WERI-Rb-1 (cell line): ENCODE data around the gene PPIB.
"Not testable (repeated sequence)": the region's sequence is repeated elsewhere in the genome, so short reads cannot be mapped to it uniquely, and the experiment has no call there.

Experiments
- DNase-seq: peaks from one replicate; pipeline ENCODE4 v3.0.0-alpha.2; 2020
- H3K27ac ChIP-seq: fragments of 250-450 bp; sonication (Bioruptor Pico); 2 replicates; pipeline ENCODE4 v1.5.1; 2020; ENCODE audit warnings: mild to moderate bottlenecking, moderate library complexity
- H3K27me3 ChIP-seq: fragments of 250-450 bp; sonication (Bioruptor Pico); 2 replicates; pipeline ENCODE4 v1.5.1; 2021; ENCODE audit warnings: mild to moderate bottlenecking, low read depth, moderate library complexity; ENCODE audit not compliant: insufficient read depth, severe bottlenecking
- H3K36me3 ChIP-seq: fragments of 250-450 bp; sonication (Bioruptor Pico); 2 replicates; pipeline ENCODE4 v1.5.1; 2020; ENCODE audit warnings: mild to moderate bottlenecking, moderate library complexity
- H3K4me3 ChIP-seq: 2 replicates; pipeline ENCODE4 v1.5.1; 2011; ENCODE audit warnings: low read depth, mild to moderate bottlenecking, control low read depth, low read length
- H3K9me3 ChIP-seq: fragments of 250-450 bp; sonication (Bioruptor Pico); 2 replicates; pipeline ENCODE4 v1.5.1; 2021; ENCODE audit warnings: mild to moderate bottlenecking, moderate library complexity; ENCODE audit not compliant: severe bottlenecking
- TF ChIP-seq, protein P1 (sequence below): IDR thresholded peaks from 2 replicates; pipeline ENCODE4 v1.5.1; 2011; ENCODE audit warnings: low read depth, mild to moderate bottlenecking, control low read depth, inconsistent platforms, low read length

PPIB gene

GRCh38 chr15:64112904-64113303, 49.9 kb downstream of the PPIB start:
- Histone ChIP-seq H3K36me3 (peaks cover 47% of the 10 kb centered on the region), H3K27ac (no peak overlapping the region)

DNA sequence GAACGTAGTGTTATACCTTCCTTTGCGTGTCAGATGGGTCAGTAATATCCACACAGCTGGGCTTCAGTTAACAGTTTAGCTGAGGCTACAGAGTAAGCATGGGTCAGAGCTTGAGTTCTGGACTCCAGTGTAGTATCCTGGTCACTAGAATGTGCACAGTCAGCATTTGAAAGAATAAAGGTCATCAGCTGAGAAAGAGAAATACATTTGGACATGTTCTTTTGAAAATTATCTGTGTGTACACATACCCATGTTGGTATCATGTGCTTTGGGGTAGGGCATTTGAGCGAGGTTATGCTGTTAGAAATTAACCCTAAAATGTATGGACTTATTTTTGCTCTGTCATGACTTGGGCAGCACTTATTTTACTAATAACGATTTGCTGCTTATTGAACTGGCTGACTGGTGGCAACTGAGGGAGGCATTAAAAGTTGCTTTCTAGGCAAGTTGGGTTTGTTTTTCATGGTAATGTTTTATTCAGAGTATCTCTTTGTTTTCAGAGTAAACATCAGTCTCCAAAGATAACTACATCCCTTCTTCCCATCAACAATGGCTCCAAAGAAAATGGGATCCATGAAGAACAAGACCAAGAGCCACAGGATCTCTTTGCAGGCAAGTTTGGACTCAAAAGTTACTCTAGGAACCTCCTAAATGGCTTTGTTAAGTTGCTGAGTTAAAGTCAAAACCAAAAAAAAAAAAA, 50.6 kb downstream of the PPIB start:
- Histone ChIP-seq H3K4me3 (no peak overlapping the region), H3K36me3 (peaks cover 44% of the 10 kb centered on the region), H3K9me3 (no peaks in the 10 kb centered on the region), H3K27me3 (no peaks in the 10 kb centered on the region), H3K27ac (no peak overlapping the region)
- DNase-seq: no peak
- TF ChIP-seq, protein P1, sequence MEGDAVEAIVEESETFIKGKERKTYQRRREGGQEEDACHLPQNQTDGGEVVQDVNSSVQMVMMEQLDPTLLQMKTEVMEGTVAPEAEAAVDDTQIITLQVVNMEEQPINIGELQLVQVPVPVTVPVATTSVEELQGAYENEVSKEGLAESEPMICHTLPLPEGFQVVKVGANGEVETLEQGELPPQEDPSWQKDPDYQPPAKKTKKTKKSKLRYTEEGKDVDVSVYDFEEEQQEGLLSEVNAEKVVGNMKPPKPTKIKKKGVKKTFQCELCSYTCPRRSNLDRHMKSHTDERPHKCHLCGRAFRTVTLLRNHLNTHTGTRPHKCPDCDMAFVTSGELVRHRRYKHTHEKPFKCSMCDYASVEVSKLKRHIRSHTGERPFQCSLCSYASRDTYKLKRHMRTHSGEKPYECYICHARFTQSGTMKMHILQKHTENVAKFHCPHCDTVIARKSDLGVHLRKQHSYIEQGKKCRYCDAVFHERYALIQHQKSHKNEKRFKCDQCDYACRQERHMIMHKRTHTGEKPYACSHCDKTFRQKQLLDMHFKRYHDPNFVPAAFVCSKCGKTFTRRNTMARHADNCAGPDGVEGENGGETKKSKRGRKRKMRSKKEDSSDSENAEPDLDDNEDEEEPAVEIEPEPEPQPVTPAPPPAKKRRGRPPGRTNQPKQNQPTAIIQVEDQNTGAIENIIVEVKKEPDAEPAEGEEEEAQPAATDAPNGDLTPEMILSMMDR: no peak

More at GRCh38 chr15:64112904-64113303, 49.9 kb downstream of the PPIB start:
- no peaks in the 10 kb centered on the region for H3K27me3 ChIP-seq
- no peaks in the 10 kb centered on the region for H3K9me3 ChIP-seq
- H3K4me3 ChIP-seq: no peak overlapping the region
- TF ChIP-seq, protein P1: no peak
- no peak for DNase-seq

DNA sequence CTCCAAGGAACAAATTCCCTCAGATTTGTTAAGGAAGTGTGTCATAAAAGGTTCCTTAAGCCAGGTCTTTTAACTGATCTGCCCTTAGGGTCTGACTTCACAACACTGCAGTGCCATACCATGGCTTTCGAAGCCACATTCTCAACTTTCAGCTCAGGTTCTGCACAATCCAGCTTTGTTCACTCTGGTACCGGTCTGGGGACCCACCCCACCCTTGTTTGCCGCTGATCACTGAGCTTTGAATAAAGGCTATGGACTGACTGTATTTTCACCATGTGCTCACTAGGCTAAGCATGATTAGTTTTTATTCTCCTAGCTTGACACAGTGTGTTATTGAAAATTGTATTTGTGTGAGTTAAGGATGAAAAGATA, 51.2 kb downstream of the PPIB start:
- Histone ChIP-seq H3K4me3 (no peak overlapping the region), H3K27me3 (no peaks in the 10 kb centered on the region), H3K36me3 (peaks cover 48% of the 10 kb centered on the region), H3K27ac (no peak overlapping the region), H3K9me3 (no peaks in the 10 kb centered on the region)
- no peak for DNase-seq
- TF ChIP-seq, protein P1: no peak

DNA sequence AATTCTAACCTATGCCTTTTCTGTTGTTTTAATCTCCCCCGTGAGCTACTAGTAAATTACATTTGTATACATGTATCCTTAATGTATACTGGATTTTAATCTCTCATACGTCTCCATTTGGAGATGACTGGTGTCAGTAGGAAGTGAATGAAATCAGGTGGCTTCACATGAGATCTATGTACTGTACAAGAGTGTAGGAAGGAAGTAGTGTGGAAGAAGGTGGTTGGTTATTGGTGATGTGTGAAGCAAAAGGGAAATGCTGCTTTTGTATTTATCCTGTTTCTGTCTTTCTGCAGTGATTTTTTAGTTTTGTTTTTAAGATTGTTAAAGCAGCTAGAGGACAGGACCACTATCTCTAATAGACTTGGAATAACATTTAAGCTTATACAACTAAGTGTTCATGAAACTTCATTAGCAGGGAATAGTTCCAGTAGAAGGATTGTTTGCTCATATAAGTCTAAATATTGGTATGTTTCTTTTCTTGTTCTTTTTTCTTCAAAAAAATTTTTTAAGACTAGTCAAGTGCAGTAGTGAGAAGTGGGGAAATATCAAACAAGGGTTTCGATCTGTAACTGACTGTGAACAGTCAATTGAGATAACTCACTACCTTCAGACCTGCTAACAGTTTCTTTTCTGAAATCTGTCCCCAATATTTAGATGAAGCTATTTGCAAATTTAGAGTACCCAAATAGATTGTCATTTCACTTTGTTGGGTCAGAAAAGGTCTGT, 51.7 kb downstream of the PPIB start:
- TF ChIP-seq, protein P1: no peak
- Histone ChIP-seq H3K36me3 (peaks cover 45% of the 10 kb centered on the region), H3K27me3 (no peaks in the 10 kb centered on the region), H3K27ac (no peak overlapping the region), H3K4me3 (no peak overlapping the region), H3K9me3 (no peaks in the 10 kb centered on the region)
- no peak for DNase-seq

- not testable (repeated sequence) for H3K9me3 ChIP-seq, H3K27me3 ChIP-seq, H3K27ac ChIP-seq, DNase-seq, H3K4me3 ChIP-seq
- H3K36me3 ChIP-seq: peaks cover 39% of the 10 kb centered on the region
These were observed 52.6 kb downstream of the PPIB start for GRCh38 chr15:64110108-64110701.

DNA sequence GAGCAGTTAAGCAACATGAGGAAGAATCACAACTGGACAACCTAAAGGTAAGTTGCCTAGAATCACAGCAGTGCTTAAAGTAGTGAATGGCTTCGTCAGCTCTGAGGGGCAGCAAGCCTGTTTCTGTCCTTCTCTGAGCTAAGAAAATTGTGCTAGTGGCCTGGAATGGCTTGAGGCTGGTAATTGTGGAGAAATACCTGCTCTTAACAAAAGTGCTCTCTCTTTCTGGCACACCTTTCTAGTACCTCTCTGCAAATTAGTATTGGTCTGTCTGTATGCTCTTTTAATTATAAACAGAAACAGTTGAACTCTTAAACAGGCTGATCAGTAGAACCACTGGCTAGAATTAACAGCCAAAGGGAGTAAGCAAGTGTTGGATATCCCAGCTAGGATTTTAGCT, 55.5 kb downstream of the PPIB start:
- TF ChIP-seq, protein P1: no peak

More for the DNA sequence above, 55.5 kb downstream of the PPIB start:
- Histone ChIP-seq H3K27me3 (no peaks in the 10 kb centered on the region), H3K36me3 (peaks cover 10% of the 10 kb centered on the region), H3K27ac (no peak overlapping the region), H3K9me3 (no peaks in the 10 kb centered on the region), H3K4me3 (no peak overlapping the region)
- DNase-seq: no peak
